ENCODE results near the gene PTEN.

Gene PTEN

GRCh38 chr10:87987206-87987605, 123.8 kb downstream of the PTEN start:
- no peak for DNase-seq

GRCh38 chr10:87991946-87992345, 128.5 kb downstream of the PTEN start:
- no peak for DNase-seq

GRCh38 chr10:88004451-88004850, 141.0 kb downstream of the PTEN start:
- no peak for DNase-seq

GRCh38 chr10:88006261-88006660, 142.8 kb downstream of the PTEN start:
- no peak for DNase-seq

- no peak for DNase-seq
Measured at GRCh38 chr10:88008866-88009470, 145.5 kb downstream of the PTEN start.

- no peak for DNase-seq
Measured at GRCh38 chr10:88012641-88013040, 149.2 kb downstream of the PTEN start.

GRCh38 chr10:88017781-88018180, 154.4 kb downstream of the PTEN start:
- no peak for DNase-seq

- DNase-seq = no peak
Measured at GRCh38 chr10:88019753-88020152, 156.3 kb downstream of the PTEN start.
